Fibroblast of skin of abdomen (primary cell): ENCODE measurements around the gene GAS6.
A peak's percentile ranks its signal among the peaks of the same experiment; 100 is the strongest.

ENCODE experiments used
- DNase-seq: peaks from one replicate; pipeline ENCODE4 v3.0.0-alpha.2; 2013

Gene GAS6

GRCh38 chr13:113819731-113820715 is 43.9 kb downstream of the GAS6 start:
- DNase-seq: no peak

- no peak for DNase-seq
Measured at GRCh38 chr13:113819341-113819730, 44.5 kb downstream of the GAS6 start.

DNA sequence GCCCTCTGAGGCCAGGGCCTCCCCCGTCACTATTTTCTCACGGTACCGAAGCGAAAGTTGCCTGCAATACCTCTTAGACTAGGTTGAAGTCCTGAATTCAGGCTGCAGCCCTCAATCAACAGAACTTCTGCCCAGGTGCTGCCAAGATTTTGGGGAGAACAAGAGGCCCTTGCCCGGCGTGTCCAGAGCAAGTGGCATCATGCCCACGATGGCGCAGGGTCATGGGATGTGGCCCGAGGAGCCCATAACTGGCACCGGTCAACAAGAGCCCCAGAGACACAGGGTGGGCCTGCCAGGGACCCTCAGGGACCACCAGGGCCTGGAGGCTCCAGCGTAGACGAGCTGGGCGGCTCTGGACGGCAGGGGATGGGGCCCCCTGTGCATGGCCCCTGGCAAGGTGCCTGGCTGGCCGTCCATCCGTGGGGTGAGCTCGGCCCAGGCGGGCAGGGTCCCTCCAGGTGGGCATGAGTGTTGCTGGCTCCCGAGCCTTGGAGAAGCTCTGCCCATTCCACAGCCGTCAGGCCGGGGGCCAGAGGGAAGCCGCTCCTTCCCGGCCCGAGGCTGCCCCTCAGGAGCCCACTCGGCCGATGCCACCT is 45.1 kb downstream of the GAS6 start:
- DNase-seq: no peak

- DNase-seq: no peak
Measured at GRCh38 chr13:113817860-113818691, 45.8 kb downstream of the GAS6 start.

- peak; percentile 83 for DNase-seq
Measured at GRCh38 chr13:113816946-113817859, 46.7 kb downstream of the GAS6 start.

GRCh38 chr13:113816254-113816929 is 47.5 kb downstream of the GAS6 start:
- no peak for DNase-seq

DNA sequence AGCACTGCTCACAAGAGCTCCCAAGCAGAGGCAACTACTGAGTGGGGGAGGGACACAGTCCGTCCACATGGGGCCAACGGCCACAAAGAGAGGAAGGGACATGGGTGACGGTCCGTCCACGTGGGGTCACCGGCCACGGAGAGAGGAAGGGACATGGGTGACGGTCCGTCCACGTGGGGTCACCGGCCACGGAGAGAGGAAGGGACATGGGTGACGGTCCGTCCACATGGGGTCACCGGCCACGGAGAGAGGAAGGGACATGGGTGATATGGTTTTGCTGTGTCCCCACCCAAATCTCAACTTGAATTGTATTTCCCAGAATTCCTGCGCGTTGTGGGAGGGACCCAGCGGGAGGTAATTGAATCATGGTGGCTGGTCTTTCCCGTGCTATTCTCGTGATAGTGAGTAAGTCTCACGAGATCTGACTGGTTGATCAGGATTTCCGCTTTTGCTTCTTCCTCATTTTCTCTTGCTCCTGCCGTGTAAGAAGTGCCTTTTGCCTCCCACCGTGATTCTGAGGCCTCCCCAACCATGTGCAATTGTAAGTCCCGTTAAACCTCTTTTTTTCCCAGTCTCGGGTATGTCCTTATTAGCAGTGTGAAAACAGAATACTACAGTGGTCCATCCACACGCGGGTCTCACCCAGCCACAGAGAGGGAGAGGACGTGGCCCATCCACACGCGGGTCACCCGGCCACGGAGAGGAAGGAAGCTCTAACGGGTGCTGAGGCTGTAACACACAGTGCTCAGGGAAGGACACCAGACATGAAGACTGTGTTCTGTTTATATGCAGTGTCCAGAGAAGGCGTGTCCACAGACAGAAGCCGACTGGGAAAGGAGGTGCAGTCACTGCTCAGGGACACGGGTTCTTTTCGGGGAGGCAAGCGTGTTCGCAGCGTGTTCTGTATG is 48.5 kb downstream of the GAS6 start:
- DNase-seq: no peak

GRCh38 chr13:113814435-113814821 is 49.4 kb downstream of the GAS6 start:
- peak; percentile 65 for DNase-seq

- no peak for DNase-seq
Measured at GRCh38 chr13:113813749-113814434, 50.0 kb downstream of the GAS6 start.

DNA sequence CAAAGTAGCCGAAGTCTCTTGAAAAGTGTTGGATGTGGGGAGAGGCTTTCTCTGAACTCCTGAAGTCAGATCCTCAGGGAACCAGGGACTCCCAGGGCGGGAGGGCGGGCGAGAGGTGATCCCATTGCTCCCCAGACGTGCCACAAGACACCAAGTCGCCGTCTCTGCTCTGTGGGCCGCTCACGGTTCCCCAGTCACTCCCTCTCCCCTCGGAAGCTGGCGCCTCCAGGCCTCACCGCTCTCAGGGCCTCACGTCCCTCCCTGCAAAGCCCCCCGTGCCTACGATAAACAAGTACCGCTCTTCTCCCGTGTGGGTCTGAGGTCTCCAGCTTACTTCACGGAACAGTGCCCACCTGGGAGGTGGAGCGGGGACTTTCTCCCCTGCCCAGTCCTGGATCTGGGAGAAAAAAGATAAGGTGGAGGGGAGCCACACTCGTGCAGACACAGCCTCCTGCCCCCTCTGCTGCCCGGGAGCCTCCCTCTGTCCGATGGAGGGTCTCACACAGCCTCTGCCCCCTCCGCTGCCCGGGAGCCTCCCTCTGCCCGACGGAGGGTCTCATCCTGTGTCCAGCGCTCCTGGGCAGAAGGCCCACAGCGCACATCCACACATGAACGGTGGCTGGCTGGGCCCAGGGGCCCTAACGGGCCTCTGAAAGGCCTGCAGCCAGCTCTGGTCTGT is 50.7 kb downstream of the GAS6 start:
- no peak for DNase-seq

- no peak for DNase-seq
Measured at GRCh38 chr13:113812178-113813040, 51.5 kb downstream of the GAS6 start.

- no peak for DNase-seq
Measured at GRCh38 chr13:113811081-113811928, 52.6 kb downstream of the GAS6 start.

DNA sequence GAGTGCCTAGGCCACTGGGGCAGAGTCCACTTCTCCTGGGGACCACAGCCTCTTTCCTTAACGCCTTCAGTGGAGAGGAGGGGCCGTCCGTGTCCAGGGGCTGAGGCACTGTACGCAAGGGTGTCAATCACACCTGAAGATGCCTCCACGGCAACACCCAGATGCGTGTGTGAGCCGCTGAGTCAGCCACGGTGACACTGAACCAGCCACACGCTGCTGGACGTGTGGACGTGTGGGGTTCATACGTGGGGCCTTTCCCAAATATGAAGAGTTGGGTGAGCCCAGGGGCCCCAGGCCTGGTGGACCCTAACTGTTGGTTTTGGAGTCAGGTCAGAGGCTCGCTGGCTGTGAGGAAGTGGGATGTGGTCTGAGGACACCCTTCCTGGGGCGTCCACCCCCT is 53.2 kb downstream of the GAS6 start:
- DNase-seq: no peak

DNA sequence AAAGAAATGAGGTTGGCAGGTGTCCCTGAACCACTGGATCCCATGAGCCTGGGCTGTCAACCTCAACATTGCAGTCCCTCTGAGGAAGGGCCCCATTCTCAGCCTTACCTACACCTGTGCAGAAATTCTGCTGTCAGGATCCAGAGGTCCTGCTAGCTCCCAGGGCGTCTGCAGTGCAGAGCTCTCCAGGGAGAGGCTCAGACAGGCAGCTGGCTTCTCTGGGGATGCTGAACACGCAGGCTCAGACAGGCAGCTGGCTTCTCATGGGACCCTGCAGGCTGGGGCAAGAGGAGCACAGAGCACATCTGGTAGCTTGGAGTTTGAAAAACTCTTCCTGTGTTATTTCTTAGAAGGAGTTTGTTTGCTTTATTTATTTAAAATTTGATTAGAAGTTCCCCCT is 53.9 kb downstream of the GAS6 start:
- DNase-seq: no peak

DNA sequence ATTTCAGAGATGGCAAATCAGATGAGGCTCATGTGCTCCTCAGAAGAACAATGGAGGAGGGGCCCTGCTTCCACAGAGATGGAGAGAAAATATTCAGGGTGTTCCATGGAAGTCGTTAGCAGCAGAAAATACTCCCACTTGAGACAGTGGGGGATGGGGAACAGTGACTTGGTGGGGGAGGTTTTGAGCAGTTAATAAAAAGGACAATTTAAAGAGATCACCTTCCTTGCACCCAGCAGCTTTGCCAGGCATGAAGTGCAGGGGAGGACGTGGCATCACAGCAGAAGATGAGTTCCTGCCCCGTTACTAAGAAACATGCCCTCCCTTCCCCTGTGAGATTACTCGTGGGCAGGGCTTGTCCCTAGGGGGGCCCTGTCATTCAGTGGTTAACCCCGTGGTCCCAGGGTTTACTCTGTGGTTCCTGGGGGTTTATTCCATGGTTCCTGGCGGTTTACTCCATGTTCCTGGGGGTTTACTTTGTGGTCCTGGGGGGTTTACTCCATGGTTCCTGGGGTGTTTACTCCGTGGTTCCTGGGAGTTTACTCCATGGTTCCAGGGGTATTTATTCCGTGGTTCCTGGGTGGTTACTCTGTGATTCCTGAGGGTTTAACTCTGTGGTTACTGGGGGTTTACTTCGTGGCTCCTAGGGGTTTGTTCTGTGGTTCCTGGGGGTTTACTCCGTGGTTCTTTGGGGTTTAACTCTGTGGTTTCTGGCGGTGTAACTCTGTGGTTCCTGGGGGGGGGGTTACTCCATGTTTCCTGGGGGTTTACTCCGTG is 55.6 kb downstream of the GAS6 start:
- no peak for DNase-seq

- DNase-seq: no peak
Measured at GRCh38 chr13:113806526-113806925, 57.4 kb downstream of the GAS6 start.
